ENCODE results near the gene CLEC7A.

- TF ChIP-seq, protein P1, sequence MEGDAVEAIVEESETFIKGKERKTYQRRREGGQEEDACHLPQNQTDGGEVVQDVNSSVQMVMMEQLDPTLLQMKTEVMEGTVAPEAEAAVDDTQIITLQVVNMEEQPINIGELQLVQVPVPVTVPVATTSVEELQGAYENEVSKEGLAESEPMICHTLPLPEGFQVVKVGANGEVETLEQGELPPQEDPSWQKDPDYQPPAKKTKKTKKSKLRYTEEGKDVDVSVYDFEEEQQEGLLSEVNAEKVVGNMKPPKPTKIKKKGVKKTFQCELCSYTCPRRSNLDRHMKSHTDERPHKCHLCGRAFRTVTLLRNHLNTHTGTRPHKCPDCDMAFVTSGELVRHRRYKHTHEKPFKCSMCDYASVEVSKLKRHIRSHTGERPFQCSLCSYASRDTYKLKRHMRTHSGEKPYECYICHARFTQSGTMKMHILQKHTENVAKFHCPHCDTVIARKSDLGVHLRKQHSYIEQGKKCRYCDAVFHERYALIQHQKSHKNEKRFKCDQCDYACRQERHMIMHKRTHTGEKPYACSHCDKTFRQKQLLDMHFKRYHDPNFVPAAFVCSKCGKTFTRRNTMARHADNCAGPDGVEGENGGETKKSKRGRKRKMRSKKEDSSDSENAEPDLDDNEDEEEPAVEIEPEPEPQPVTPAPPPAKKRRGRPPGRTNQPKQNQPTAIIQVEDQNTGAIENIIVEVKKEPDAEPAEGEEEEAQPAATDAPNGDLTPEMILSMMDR (IDR thresholded peaks at IDR 0.05; ENCODE audit: low read depth, low read length), result no peak
- no peak for TF ChIP-seq EZH2phosphoT487 (IDR thresholded peaks at IDR 0.05; ENCODE audit: low read depth)
Observed at GRCh38 chr12:10170216-10170615, 40.2 kb upstream of the CLEC7A start.
